OCI-LY1 (cell line): Measurements from ENCODE around the gene CEP135.

ENCODE experiments used
- H2AFZ ChIP-seq: fragments of 200-600 bp; sonication (generic), shearing (Covaris generic); 2 replicates; pipeline ENCODE4 v1.6.0; 2014; ENCODE audit warnings: antibody characterized with exemption, mild to moderate bottlenecking, low read length
- H3F3A ChIP-seq: fragments of 200-600 bp; sonication (generic), shearing (Covaris generic); 2 replicates; pipeline ENCODE4 v1.6.0; 2014; ENCODE audit warnings: mild to moderate bottlenecking, antibody characterized with exemption, low read length, moderate library complexity; ENCODE audit not compliant: insufficient read depth
- H3K27ac ChIP-seq: fragments of 200-600 bp; sonication (generic); 2 replicates; pipeline ENCODE4 v1.5.1; 2014; ENCODE audit warnings: low read length, mixed run types, mild to moderate bottlenecking, low read depth; ENCODE audit not compliant: poor library complexity, severe bottlenecking
- H3K27me3 ChIP-seq: fragments of 200-600 bp; sonication (generic); 2 replicates; pipeline ENCODE4 v1.6.0; 2014; ENCODE audit warnings: antibody characterized with exemption, mild to moderate bottlenecking, low read length, moderate library complexity; ENCODE audit not compliant: insufficient read depth
- H3K36me3 ChIP-seq: fragments of 200-600 bp; sonication (generic); 2 replicates; pipeline ENCODE4 v1.6.1; 2014; ENCODE audit warnings: mild to moderate bottlenecking, antibody characterized with exemption, low read length, moderate library complexity, mixed read lengths; ENCODE audit not compliant: insufficient read depth
- H3K4me1 ChIP-seq: fragments of 200-600 bp; sonication (generic); 2 replicates; pipeline ENCODE4 v1.5.1; 2014; ENCODE audit warnings: mild to moderate bottlenecking, low read length, moderate library complexity; ENCODE audit not compliant: insufficient read depth, severe bottlenecking
- H3K4me2 ChIP-seq: fragments of 200-600 bp; sonication (generic), shearing (Covaris generic); 2 replicates; pipeline ENCODE4 v1.6.1; 2014; ENCODE audit warnings: low read length
- H3K4me3 ChIP-seq: fragments of 200-600 bp; sonication (generic); 2 replicates; pipeline ENCODE4 v1.5.1; 2014; ENCODE audit warnings: low read length, low read depth, mild to moderate bottlenecking, mixed read lengths; ENCODE audit not compliant: poor library complexity, severe bottlenecking
- H3K79me2 ChIP-seq: fragments of 200-600 bp; shearing (Covaris generic); 2 replicates; pipeline ENCODE4 v1.6.1; 2016; ENCODE audit warnings: mixed run types, low read length, mixed read lengths; ENCODE audit not compliant: insufficient read depth
- H3K9ac ChIP-seq: fragments of 200-600 bp; sonication (generic), shearing (Covaris generic); 2 replicates; pipeline ENCODE4 v1.6.1; 2014; ENCODE audit warnings: mild to moderate bottlenecking, low read length, mixed read lengths
- H3K9me2 ChIP-seq: fragments of 200-600 bp; sonication (generic), shearing (Covaris generic); 2 replicates; pipeline ENCODE4 v1.6.1; 2014; ENCODE audit warnings: low read depth, mild to moderate bottlenecking, low read length, mixed read lengths
- H3K9me3 ChIP-seq: fragments of 200-600 bp; shearing (Covaris generic); 2 replicates; pipeline ENCODE4 v1.6.1; 2014; ENCODE audit warnings: low read length, mixed read lengths
- H4K20me1 ChIP-seq: fragments of 200-600 bp; sonication (generic), shearing (Covaris generic); 2 replicates; pipeline ENCODE4 v1.6.0; 2016; ENCODE audit warnings: mild to moderate bottlenecking, low read length; ENCODE audit not compliant: insufficient read depth
- EZH2 ChIP-seq: fragments of 200-600 bp; sonication (generic), shearing (Covaris generic); IDR thresholded peaks from 2 replicates; pipeline ENCODE4 v1.8.0; 2017; ENCODE audit warnings: borderline replicate concordance, mixed run types, mild to moderate bottlenecking, antibody characterized with exemption, low read length, moderate library complexity, mixed read lengths
- TF ChIP-seq, protein P1 (sequence below): fragments of 200-600 bp; sonication (generic), shearing (Covaris generic); IDR thresholded peaks from 2 replicates; pipeline ENCODE4 v1.5.1; 2017; ENCODE audit warnings: mild to moderate bottlenecking, antibody characterized with exemption, low read length, moderate library complexity, mixed read lengths

The CEP135 gene

DNA sequence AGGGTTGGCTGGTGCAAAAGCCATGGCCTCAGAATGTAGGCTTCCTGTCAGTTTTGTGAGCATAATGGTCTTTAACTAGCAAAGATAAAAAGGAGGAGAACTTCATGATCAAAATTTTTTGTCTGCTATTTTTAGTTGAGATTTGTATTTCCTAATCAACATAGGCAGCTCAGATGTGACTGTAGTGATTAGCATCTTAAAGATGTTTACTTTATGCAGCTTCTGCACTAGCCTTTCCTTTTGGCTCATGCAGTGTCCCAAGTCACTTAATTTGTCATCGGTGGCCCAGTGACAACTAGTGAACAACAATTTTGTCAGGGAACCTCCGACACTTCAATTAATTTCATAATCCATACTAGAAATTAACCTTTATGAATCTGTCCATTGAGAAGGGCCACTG is 109.8 kb downstream of the CEP135 start:
- TF ChIP-seq, protein P1, sequence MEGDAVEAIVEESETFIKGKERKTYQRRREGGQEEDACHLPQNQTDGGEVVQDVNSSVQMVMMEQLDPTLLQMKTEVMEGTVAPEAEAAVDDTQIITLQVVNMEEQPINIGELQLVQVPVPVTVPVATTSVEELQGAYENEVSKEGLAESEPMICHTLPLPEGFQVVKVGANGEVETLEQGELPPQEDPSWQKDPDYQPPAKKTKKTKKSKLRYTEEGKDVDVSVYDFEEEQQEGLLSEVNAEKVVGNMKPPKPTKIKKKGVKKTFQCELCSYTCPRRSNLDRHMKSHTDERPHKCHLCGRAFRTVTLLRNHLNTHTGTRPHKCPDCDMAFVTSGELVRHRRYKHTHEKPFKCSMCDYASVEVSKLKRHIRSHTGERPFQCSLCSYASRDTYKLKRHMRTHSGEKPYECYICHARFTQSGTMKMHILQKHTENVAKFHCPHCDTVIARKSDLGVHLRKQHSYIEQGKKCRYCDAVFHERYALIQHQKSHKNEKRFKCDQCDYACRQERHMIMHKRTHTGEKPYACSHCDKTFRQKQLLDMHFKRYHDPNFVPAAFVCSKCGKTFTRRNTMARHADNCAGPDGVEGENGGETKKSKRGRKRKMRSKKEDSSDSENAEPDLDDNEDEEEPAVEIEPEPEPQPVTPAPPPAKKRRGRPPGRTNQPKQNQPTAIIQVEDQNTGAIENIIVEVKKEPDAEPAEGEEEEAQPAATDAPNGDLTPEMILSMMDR, result no peak
- TF ChIP-seq EZH2, result no peak
- H3K9ac ChIP-seq, result no peak overlapping the region
- no peak overlapping the region for H2AFZ ChIP-seq
- no peaks in the 10 kb centered on the region for H3K9me2 ChIP-seq
- H3F3A ChIP-seq, result no peaks in the 10 kb centered on the region
- H3K4me1 ChIP-seq, result no peaks in the 10 kb centered on the region
- no peak overlapping the region for H3K4me3 ChIP-seq
- H3K27ac ChIP-seq, result no peak overlapping the region
- no peak overlapping the region for H3K4me2 ChIP-seq
- H4K20me1 ChIP-seq, result no peaks in the 10 kb centered on the region
- H3K79me2 ChIP-seq, result no peaks in the 10 kb centered on the region
- no peaks in the 10 kb centered on the region for H3K9me3 ChIP-seq
- H3K27me3 ChIP-seq, result peaks cover 4% of the 10 kb centered on the region; the same call in 1 of the 2 replicates
- no peaks in the 10 kb centered on the region for H3K36me3 ChIP-seq

DNA sequence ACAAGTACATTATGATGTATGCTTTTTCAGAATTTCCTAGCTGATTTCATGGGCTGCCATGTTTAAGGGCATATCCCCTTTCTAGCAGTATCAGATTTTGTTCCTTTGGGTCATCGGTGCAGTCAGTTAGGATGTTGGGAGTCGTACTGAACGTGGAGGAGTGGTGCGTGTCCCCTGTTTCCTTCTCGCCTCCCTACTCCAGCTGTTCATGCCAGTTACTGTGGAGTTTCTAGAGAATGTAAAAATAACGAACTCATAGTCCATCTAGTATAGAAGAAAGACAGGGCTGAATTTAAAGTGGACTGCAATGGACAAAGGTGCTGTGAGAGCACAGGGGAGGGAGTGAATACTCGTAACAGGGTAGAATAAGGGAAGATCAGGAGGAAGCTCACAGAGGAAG is 111.3 kb downstream of the CEP135 start:
- Histone ChIP-seq H3K27ac (no peak overlapping the region), H3F3A (no peaks in the 10 kb centered on the region), H3K4me1 (no peaks in the 10 kb centered on the region), H3K9ac (no peak overlapping the region), H3K79me2 (no peaks in the 10 kb centered on the region), H4K20me1 (no peaks in the 10 kb centered on the region), H3K27me3 (peaks cover 2% of the 10 kb centered on the region; the same call in 1 of the 2 replicates), H2AFZ (no peak overlapping the region), H3K4me2 (no peak overlapping the region), H3K9me3 (no peaks in the 10 kb centered on the region), H3K9me2 (no peaks in the 10 kb centered on the region), H3K4me3 (no peak overlapping the region), H3K36me3 (no peaks in the 10 kb centered on the region)
- TF ChIP-seq EZH2, result no peak
- TF ChIP-seq, protein P1, result no peak

DNA sequence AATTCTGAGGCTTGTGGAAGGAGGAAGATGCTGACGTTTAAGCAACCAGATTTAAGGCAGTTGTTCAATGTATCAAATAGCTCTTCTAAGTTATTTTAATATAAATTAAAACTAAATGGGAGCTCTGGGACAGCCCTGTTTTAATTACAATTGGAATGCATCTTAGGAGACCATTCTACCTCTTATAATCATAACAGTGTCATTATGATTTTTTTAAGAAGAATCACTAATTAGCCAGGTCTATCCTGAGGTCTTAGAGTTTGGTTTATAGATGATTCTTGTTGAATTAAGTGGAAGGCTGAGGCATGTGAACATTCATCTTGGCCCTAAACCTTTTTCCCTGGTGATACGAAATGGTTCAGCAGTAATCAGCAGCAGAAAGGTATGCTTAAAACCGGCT is 113.4 kb downstream of the CEP135 start:
- no peaks in the 10 kb centered on the region for H3K79me2 ChIP-seq
- no peak overlapping the region for H3K4me3 ChIP-seq
- no peaks in the 10 kb centered on the region for H4K20me1 ChIP-seq
- H2AFZ ChIP-seq, result no peak overlapping the region
- H3K4me2 ChIP-seq, result no peak overlapping the region
- H3F3A ChIP-seq, result no peaks in the 10 kb centered on the region
- H3K4me1 ChIP-seq, result no peaks in the 10 kb centered on the region
- no peak overlapping the region for H3K27ac ChIP-seq
- no peaks in the 10 kb centered on the region for H3K27me3 ChIP-seq
- H3K9me3 ChIP-seq, result no peaks in the 10 kb centered on the region
- H3K36me3 ChIP-seq, result no peaks in the 10 kb centered on the region
- no peak for TF ChIP-seq EZH2
- TF ChIP-seq, protein P1, result no peak
- no peak overlapping the region for H3K9ac ChIP-seq
- no peaks in the 10 kb centered on the region for H3K9me2 ChIP-seq
